Measurements from ENCODE around the gene TIMD4.

DNA sequence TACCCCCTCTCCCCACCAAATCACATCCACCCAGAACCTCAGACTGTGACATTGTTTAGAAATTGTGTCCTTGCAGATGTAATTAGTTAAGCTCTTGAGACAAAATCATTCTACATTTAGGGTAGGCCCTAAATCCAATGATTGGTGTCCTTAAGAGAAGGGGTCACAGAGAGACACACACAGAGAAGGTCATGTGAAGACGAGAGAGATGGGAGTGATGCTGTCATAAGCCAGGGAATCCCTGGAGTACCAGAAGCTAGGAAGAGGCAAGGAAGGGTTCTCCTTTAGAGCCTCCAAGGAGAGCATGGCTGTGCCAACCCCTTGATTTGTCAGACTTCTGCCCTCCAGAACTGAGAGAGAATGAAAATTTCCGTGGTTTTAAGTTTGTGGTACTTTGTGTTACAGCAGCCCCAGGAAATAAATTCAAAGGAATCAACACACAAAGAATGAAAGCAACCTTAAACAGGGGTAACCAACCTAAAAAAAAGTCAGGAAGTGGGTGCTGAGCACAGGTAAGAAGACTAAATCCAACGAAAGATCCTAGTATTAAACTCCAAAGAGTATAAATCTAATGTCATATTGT, 33.6 kb downstream of the TIMD4 start:
- no peak for TF ChIP-seq ZNF12 (CRISPR knock-in tag; IDR thresholded peaks at IDR 0.05)
- no peak for TF ChIP-seq NFYB (CRISPR knock-in tag; IDR thresholded peaks at IDR 0.05)
- no peak for TF ChIP-seq MTF1 (CRISPR knock-in tag; IDR thresholded peaks at IDR 0.05)
- TF ChIP-seq ATF1 (CRISPR knock-in tag; IDR thresholded peaks at IDR 0.05): no peak
